HPDE6-E6E7 (cell line): ENCODE results near the gene BTLA.
"Not testable (repeated sequence)": the region's sequence is repeated elsewhere in the genome, so short reads cannot be mapped to it uniquely, and the experiment has no call there.

Experiments
- DNase-seq: peaks from one replicate; pipeline ENCODE4 v3.0.0; 2011; ENCODE audit warnings: missing footprints; ENCODE audit errors: extremely low spot score

BTLA gene

GRCh38 chr3:112446343-112446742 is 52.9 kb downstream of the BTLA start:
- DNase-seq: no peak

DNA sequence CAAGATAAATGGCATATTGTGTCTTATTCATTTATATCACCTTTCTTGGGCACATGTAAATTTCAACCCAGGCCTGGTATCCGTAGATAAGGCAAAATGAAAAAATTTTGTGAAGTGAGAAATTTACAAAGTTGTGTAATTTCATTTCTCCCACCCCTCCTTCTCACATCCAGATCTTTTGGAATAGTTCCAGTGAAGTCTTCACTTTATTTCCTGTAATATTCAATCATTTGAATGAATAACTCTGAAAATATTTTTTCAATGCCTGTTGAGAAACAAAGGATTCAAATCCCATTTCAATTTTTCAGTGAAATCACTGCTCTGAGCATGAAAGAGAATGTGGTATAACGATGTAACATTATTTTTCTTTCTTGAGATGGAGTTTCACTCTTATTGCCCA is 53.4 kb downstream of the BTLA start:
- no peak for DNase-seq

DNA sequence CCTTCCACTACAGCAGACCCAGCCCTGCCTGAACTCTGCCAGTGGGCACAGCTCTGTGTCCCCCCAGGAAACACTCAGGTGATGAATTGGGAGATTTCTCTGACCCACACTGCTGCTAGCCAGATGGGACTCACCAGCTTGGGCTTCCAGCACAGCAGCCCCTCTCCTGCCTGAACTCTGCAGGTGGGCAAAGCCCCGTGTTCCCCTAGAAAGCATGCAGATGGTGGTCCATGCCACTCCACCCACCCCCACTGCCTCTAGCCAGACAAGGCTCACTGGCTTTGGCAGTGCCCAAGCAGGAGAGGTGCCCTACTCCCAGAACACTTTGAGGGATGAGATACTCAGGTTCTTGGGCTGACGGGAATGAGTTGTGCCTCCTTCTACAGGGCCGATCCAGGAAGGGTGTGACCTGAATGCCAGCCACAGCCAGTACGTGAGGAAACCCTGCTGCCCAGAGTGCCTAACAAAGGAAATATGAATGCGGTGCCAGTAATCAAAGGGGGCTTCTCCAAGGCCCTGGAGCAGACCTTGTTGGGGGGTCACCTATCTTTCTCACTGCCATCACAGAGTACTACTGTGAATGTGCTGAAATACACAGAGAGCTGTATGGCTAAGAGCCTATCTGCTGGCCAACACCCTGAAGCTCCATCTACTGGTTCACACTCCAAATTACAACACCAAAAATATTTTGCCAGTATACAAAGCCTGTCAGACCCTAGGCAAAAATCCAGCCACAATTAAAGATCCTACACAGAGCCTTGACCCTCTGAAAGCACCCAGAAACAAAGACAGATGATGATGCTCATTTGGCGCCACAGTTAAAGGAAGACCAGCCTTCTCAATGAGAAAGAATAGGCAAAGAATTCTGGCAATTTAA is 61.9 kb downstream of the BTLA start:
- DNase-seq: no peak

DNA sequence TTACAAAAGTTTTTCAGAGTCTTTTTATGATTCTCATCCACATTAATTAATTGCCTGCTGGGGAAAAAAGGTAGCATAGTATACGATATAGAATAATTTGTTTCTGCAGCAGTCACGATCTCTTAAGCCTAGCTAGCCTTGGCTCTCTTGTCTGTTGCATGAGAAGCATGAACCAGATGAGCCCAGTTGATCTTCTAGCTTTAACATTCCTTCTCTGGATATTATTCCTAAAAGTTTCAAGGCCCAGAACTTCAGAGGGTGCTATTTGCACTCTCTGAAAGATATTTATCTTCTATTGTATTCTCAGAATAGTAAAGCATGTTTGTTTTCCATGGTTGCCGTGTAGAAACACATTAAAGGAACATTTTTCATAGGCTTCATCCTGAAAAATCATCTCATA is 69.3 kb downstream of the BTLA start:
- DNase-seq: no peak

GRCh38 chr3:112427123-112427522 is 72.1 kb downstream of the BTLA start:
- no peak for DNase-seq

GRCh38 chr3:112425858-112426750 is 73.2 kb downstream of the BTLA start:
- no peak for DNase-seq

- no peak for DNase-seq
These were observed 73.9 kb downstream of the BTLA start for GRCh38 chr3:112425382-112425781.

GRCh38 chr3:112424394-112424793 is 74.9 kb downstream of the BTLA start:
- DNase-seq: no peak

GRCh38 chr3:112422921-112423320 is 76.4 kb downstream of the BTLA start:
- not testable (repeated sequence) for DNase-seq

DNA sequence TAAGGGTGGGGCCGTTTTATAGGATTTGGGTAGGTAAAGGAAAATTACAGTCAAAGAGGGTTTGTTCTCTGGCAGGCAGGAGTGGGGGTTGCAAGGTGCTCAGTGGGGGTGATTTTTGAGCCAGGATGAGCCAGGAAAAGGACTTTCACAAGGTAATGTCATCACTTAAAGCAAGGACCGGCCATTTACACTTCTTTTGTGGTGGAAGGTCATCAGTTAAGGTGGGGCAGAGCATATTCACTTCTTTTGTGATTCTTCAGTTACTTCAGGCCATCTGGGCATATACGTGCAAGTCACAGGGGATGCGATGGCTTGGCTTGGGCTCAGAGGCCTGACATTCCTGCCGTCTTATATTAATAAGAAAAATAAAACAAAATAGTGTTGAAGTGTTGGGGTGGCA is 80.7 kb downstream of the BTLA start:
- not testable (repeated sequence) for DNase-seq

GRCh38 chr3:112417696-112418318 is 81.5 kb downstream of the BTLA start:
- no peak for DNase-seq

GRCh38 chr3:112416391-112417212 is 82.7 kb downstream of the BTLA start:
- no peak for DNase-seq

DNA sequence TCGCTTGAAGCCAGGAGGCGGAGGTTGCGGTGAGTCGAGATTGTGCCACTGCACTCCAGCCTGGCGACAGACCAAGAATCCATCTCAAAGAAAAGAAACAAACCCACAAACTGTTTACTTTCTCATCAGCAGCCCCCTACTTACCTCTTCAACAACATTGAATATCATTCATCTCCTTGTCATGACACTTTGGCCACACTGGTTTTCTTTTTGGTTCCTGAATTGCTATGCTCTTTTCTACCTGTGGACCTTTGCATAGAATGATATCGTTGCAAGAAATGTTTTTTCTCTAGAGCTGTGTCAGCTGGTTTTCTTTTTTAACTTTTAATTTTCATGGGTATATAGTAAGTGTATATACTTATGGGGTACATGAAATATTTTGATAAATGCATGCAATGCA is 83.9 kb downstream of the BTLA start:
- DNase-seq: no peak
